NOMO-1 treated with DMSO at 0.1 percent for 48 hours (cell line): ENCODE data around the gene MTMR12.
A peak's percentile ranks its signal among the peaks of the same experiment; 100 is the strongest.
"Not testable (repeated sequence)": the region's sequence is repeated elsewhere in the genome, so short reads cannot be mapped to it uniquely, and the experiment has no call there.

Source experiments
- DNase-seq: peaks from one replicate; lab custom pipeline; 2025; ENCODE audit not compliant: unreplicated experiment; lab: John Stamatoyannopoulos, UW

Gene MTMR12

GRCh38 chr5:32299059-32299677, 13.6 kb downstream of the MTMR12 start:
- DNase-seq = no peak

- DNase-seq = no peak
Observed at GRCh38 chr5:32298059-32298415, 14.7 kb downstream of the MTMR12 start.

- DNase-seq = no peak
Observed at GRCh38 chr5:32297181-32298058, 15.3 kb downstream of the MTMR12 start.

- DNase-seq = not testable (repeated sequence)
Observed at GRCh38 chr5:32295966-32296772, 16.6 kb downstream of the MTMR12 start.

- no peak for DNase-seq
Observed at GRCh38 chr5:32291591-32291990, 21.1 kb downstream of the MTMR12 start.

- no peak for DNase-seq
Observed at GRCh38 chr5:32290922-32291321, 21.8 kb downstream of the MTMR12 start.

- DNase-seq = not testable (repeated sequence)
Observed at GRCh38 chr5:32290501-32290900, 22.2 kb downstream of the MTMR12 start.

GRCh38 chr5:32289986-32290385, 22.8 kb downstream of the MTMR12 start:
- not testable (repeated sequence) for DNase-seq

- DNase-seq = not testable (repeated sequence)
Observed at GRCh38 chr5:32288135-32288534, 24.6 kb downstream of the MTMR12 start.

- not testable (repeated sequence) for DNase-seq
Observed at GRCh38 chr5:32287525-32287924, 25.2 kb downstream of the MTMR12 start.

GRCh38 chr5:32285510-32286138, 27.1 kb downstream of the MTMR12 start:
- DNase-seq = no peak

GRCh38 chr5:32283539-32284377, 29.0 kb downstream of the MTMR12 start:
- peak; percentile 24 for DNase-seq

GRCh38 chr5:32283061-32283460, 29.7 kb downstream of the MTMR12 start:
- no peak for DNase-seq

- DNase-seq = no peak
Observed at GRCh38 chr5:32282633-32283032, 30.1 kb downstream of the MTMR12 start.

- peak; percentile 100 for DNase-seq
Observed at GRCh38 chr5:32281378-32282133, 31.2 kb downstream of the MTMR12 start.

GRCh38 chr5:32280656-32281081, 32.1 kb downstream of the MTMR12 start:
- DNase-seq = peak; percentile 50

- no peak for DNase-seq
Observed at GRCh38 chr5:32279786-32280185, 33.0 kb downstream of the MTMR12 start.

- no peak for DNase-seq
Observed at GRCh38 chr5:32279223-32279622, 33.5 kb downstream of the MTMR12 start.

GRCh38 chr5:32278406-32278805, 34.3 kb downstream of the MTMR12 start:
- DNase-seq = peak; percentile 32
